ENCODE results near the gene CRYBB2. TPM values are rescaled to one million over a fixed set of nuclear protein-coding genes. Genes with fewer than 3 reads are reported as not detected.
A peak's percentile ranks its signal among the peaks of the same experiment; 100 is the strongest.
"Not testable (repeated sequence)": the region's sequence is repeated elsewhere in the genome, so short reads cannot be mapped to it uniquely, and the experiment has no call there.

Gene CRYBB2
- 0.42 TPM for polyA plus RNA-seq (ENCODE audit: insufficient read length)
- long read RNA-seq, donor 1: 0 reads
- long read RNA-seq, donor 2: 0 reads
- long read RNA-seq, donor 3: 0 reads
- long read RNA-seq, donor 4: 0 reads
- long read RNA-seq, donor 5: 0 reads
- long read RNA-seq, donor 6: 0 reads
- long read RNA-seq, donor 7: 0 reads
- long read RNA-seq, donor 8: 0 reads

GRCh38 chr22:25219211-25219689 lies at the start of gene CRYBB2:
CRYBB2 (plus strand) TSS chr22:25219639; CDS start chr22:25221430, 1,791 bp downstream.
- no peak for DNase-seq

- no peak for DNase-seq
These were observed 48.9 kb upstream of the CRYBB2 start for GRCh38 chr22:25170426-25170980.

- no peak for DNase-seq
These were observed 47.3 kb upstream of the CRYBB2 start for GRCh38 chr22:25172153-25172552.

- no peak for DNase-seq
These were observed 45.1 kb upstream of the CRYBB2 start for GRCh38 chr22:25174156-25174887.

- no peak for DNase-seq
These were observed 44.5 kb upstream of the CRYBB2 start for GRCh38 chr22:25174888-25175411.

GRCh38 chr22:25176175-25176574 lies 43.3 kb upstream of the CRYBB2 start:
- no peak for DNase-seq

GRCh38 chr22:25176799-25177198 lies 42.6 kb upstream of the CRYBB2 start:
- no peak for DNase-seq

- no peak for DNase-seq
These were observed 42.2 kb upstream of the CRYBB2 start for GRCh38 chr22:25177226-25177625.

GRCh38 chr22:25177895-25178294 lies 41.5 kb upstream of the CRYBB2 start:
- DNase-seq: no peak

- DNase-seq: not testable (repeated sequence)
These were observed 41.1 kb upstream of the CRYBB2 start for GRCh38 chr22:25178348-25178747.

GRCh38 chr22:25178869-25179631 lies 40.4 kb upstream of the CRYBB2 start:
- DNase-seq: not testable (repeated sequence)

- DNase-seq: no peak
These were observed 37.0 kb upstream of the CRYBB2 start for GRCh38 chr22:25182131-25183110.

GRCh38 chr22:25183949-25184619 lies 35.4 kb upstream of the CRYBB2 start:
- DNase-seq: no peak

- no peak for DNase-seq
These were observed 33.3 kb upstream of the CRYBB2 start for GRCh38 chr22:25186140-25186539.

- DNase-seq: no peak
These were observed 32.0 kb upstream of the CRYBB2 start for GRCh38 chr22:25187469-25187868.

GRCh38 chr22:25192406-25192805 lies 27.0 kb upstream of the CRYBB2 start:
- no peak for DNase-seq

- DNase-seq: no peak
These were observed 26.3 kb upstream of the CRYBB2 start for GRCh38 chr22:25193130-25193529.

GRCh38 chr22:25193548-25193947 lies 25.9 kb upstream of the CRYBB2 start:
- DNase-seq: peak; percentile 45

GRCh38 chr22:25196326-25196725 lies 23.1 kb upstream of the CRYBB2 start:
- no peak for DNase-seq

GRCh38 chr22:25197340-25197739 lies 22.1 kb upstream of the CRYBB2 start:
- DNase-seq: no peak
